HG03520 (cell line): ENCODE measurements around the gene EXO5.
A peak's percentile ranks its signal among the peaks of the same experiment; 100 is the strongest.
"Not testable (repeated sequence)": the region's sequence is repeated elsewhere in the genome, so short reads cannot be mapped to it uniquely, and the experiment has no call there.

Source experiments
- ATAC-seq: cut with Tn5 transposase; IDR thresholded peaks from one replicate; pipeline ENCODE4 v1.9.1; 2021; ENCODE audit warnings: mild to moderate bottlenecking, moderate library complexity; ENCODE audit not compliant: unreplicated experiment

EXO5 gene

GRCh38 chr1:40508375-40509341, at the start of gene EXO5:
EXO5 (plus strand) TSS chr1:40508767; CDS start chr1:40514545, 5,778 bp downstream.
- peak; percentile 83 for ATAC-seq

DNA sequence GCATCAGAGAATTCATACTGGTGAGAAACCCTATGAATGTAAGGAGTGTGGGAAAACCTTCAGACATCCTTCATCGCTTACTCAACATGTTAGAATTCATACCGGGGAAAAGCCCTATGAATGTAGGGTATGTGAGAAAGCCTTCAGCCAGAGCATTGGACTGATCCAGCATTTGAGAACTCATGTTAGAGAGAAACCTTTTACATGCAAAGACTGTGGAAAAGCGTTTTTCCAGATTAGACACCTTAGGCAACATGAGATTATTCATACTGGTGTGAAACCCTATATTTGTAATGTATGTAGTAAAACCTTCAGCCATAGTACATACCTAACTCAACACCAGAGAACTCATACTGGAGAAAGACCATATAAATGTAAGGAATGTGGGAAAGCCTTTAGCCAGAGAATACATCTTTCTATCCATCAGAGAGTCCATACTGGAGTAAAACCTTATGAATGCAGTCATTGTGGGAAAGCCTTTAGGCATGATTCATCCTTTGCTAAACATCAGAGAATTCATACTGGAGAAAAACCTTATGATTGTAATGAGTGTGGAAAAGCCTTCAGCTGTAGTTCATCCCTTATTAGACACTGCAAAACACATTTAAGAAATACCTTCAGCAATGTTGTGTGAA, 45.5 kb upstream of the EXO5 start:
- no peak for ATAC-seq

DNA sequence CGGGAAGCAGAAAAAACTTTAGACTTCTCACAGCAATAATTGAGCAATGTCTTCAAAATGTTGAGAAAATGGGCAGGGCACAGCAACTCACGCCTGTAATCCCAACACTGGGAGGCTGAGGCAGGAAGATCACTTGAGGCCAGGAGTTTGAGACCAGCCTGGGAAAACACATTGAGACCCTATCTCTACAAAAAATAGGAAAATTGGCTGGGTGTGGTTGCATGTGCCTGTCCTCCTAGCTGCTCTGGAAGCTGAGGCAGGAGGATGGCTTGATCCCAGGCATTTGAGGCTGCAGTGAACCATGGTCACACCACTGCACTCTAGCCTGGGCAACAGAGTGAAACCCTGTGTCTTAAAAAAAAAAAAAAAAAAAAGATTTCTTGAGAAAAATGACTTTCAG, 39.2 kb upstream of the EXO5 start:
- ATAC-seq: no peak

GRCh38 chr1:40475268-40475667, 33.3 kb upstream of the EXO5 start:
- no peak for ATAC-seq

DNA sequence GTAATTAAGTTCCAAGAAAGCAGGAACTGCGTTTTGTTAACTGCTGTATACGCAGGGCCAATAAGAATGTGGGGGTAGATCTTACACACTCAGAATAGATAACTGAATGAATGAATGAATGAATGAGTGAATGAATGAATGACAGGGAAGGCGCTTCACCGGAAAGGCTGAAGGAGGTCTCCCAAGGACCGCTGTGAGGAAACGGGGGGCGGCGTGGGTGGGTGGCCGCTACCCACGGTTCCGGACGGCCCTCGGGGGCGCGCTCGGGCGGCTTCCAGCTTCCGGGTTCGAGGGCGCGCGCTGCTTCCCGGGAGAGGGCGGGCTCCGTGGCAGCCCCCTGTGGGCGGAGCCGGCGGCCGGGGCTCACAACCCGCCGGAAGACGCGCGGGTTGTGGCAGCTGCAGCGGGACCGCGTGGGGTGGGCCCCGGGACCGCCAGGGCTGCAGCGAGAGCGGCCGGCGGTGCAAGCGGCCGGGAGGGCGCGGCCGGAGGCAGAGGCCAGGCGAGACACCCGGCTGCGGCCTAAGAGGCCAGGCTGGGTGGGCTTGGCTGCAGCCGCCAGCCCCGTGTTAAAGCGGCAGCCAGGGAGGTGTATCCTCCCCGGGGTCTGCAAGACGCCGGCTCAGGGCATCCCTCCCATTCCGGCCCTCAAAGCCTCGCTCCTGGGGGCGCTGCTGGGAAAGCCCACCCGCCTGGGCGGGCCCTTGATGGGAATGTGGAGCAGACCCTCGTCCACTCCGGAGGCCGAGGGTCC, 31.5 kb upstream of the EXO5 start, which contains the start of gene ZFP69:
ZFP69 (plus strand) TSS at position 367 of the 754 bp plus-strand sequence. CDS start 2,072 bp downstream, outside the sequence.
- no peak for ATAC-seq

- no peak for ATAC-seq
Measured at GRCh38 chr1:40477678-40478053, 30.9 kb upstream of the EXO5 start.

GRCh38 chr1:40478276-40478675, 30.3 kb upstream of the EXO5 start:
- ATAC-seq: no peak

GRCh38 chr1:40479156-40479555, 29.4 kb upstream of the EXO5 start:
- ATAC-seq: no peak

DNA sequence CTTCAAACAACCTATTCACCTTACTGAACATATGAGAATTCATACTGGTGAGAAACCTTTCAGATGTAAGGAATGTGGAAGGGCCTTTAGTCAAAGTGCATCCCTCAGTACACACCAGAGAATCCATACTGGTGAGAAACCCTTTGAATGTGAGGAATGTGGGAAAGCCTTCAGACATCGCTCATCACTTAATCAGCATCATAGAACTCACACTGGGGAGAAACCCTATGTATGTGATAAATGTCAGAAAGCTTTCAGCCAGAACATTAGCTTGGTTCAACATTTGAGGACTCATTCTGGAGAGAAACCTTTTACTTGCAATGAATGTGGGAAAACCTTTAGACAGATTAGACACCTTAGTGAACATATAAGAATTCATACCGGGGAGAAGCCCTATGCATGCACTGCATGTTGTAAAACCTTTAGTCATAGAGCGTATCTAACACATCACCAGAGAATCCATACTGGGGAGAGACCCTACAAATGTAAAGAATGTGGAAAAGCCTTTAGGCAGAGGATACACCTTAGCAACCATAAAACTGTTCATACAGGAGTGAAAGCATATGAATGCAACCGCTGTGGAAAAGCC, 13.2 kb upstream of the EXO5 start:
- no peak for ATAC-seq

DNA sequence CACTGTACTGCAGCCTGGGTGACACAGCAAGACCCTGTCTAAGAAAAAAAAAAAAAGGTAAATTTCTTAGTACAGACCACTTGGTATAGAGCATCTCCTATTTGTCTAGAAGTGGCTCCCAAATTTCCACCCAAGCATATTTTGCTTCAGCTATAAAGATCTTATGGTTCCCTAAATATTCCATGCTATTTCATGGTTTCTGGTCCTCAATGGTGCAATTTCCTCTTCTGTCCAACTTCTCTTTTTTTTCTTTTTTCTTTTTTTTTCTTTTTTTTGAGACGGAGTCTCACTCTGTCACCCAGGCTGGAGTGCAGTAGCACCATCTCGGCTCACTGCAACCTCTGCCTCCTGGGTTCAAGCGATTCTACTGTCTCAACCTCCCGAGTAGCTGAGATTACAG, 5.9 kb upstream of the EXO5 start:
- not testable (repeated sequence) for ATAC-seq

DNA sequence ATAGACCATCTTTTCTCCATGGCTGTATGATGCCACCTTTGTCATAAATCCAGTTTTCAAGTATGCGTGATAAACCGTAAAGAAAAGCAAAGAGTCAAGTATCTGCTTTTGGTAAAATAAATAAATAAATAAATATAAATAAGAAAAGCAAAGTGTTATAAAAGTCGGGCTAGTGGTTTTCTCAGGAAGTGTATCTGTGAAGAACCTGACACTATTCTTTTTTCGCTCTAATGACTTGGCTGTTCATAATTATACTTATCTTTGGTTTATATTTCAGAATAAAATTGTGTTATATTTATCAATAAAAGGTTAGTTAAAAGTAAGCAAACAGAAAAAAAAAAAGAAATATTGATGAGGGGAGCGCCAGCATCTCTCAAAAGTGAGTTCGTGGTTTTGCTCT, 594 bp upstream of the EXO5 start:
- ATAC-seq: no peak

GRCh38 chr1:40519517-40519916, 10.9 kb downstream of the EXO5 start:
- no peak for ATAC-seq

DNA sequence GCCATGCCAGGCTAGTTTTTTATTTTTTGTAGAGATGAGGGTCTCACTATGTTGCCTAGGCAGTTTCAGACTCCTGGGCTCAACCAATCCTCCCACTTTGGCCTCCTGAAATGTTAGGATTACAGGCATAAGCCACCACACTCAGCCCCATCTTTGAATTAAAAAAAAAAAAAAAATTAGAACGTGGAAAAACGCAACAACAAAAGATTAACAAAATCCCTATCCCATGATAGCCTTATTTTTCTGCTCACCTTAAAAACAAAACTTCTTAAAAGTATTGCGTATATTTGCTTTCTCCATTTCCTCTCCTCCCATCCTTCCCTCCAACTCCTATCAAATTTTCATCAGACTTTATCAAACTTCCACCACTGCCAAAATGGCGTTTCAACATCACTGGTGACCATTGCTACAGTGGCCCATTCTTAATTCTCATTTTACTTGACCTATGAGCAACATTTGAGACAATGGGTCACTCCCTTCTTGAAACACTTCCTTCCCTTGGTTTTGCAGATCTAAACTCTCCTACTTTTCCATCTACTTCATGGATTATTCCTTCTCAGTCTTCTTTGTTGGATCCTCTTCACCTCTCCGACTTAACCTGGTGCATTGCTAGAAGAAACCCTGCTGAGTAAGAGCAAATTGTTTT, 22.3 kb downstream of the EXO5 start:
- ATAC-seq: no peak

- peak; percentile 88 for ATAC-seq
Measured at GRCh38 chr1:40531381-40532061, 23.0 kb downstream of the EXO5 start, which contains the start of gene ZNF684. ZNF684 (plus strand) TSS chr1:40531637; CDS start chr1:40533167, 1,530 bp downstream.

GRCh38 chr1:40532062-40532389, 23.5 kb downstream of the EXO5 start:
- ATAC-seq: no peak

GRCh38 chr1:40532844-40533424, 24.4 kb downstream of the EXO5 start:
- ATAC-seq: no peak

- ATAC-seq: no peak
Measured at GRCh38 chr1:40534589-40534988, 26.0 kb downstream of the EXO5 start.

DNA sequence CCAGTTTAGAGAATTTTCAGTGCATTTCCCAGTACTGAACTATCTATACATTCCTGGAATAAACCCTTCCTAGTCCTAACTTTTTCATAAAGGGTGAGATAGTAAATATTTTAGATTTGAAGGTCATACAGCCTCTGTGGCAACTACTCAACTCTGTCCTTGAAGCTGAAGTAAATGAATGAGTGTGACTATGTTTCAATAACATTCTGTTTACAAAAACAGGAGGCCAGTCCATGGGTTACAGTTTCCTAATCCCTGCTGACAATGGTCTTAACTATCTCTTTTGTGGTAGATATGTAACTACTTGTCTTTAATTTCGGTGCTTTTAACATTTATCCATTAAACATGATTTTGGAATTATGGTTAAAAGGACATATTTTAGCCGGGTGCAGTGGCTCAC, 27.2 kb downstream of the EXO5 start:
- no peak for ATAC-seq

GRCh38 chr1:40539338-40539737, 30.8 kb downstream of the EXO5 start:
- no peak for ATAC-seq

DNA sequence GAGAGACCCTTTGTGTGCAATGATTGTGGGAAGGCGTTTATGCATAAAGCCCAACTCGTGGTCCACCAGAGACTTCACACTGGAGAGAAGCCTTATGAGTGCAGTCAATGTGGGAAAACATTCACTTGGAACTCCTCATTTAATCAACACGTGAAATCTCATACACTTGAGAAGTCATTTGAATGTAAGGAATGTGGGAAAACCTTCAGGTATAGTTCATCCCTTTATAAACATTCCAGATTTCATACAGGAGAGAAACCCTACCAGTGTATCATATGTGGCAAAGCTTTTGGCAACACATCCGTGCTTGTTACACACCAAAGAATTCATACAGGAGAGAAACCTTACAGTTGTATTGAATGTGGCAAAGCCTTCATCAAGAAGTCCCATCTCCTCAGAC, 38.4 kb downstream of the EXO5 start:
- ATAC-seq: no peak
